K562 (cell line): ENCODE results near the gene SEH1L. TPM values are rescaled to one million over a fixed set of nuclear protein-coding genes. Genes with fewer than 3 reads are reported as not detected.

ENCODE experiments used
- C11orf30 ChIP-seq: fragments of 450-650 bp; IDR thresholded peaks from 2 replicates; pipeline ENCODE4 v1.6.1; 2016; ENCODE audit warnings: low read depth, mild to moderate bottlenecking
- CAMTA2 ChIP-seq: fragments of 250-450 bp; sonication (Bioruptor Pico); conservative IDR thresholded peaks from 2 replicates; pipeline ENCODE4 v1.5.1; 2022
- CXXC5 ChIP-seq: fragments of 250-450 bp; sonication (Bioruptor Pico); IDR thresholded peaks from 2 replicates; pipeline ENCODE4 v1.8.0; 2022; ENCODE audit warnings: inconsistent platforms, mild to moderate bottlenecking, moderate library complexity
- EHMT2 ChIP-seq: fragments of 450-650 bp; IDR thresholded peaks from 2 replicates; pipeline ENCODE4 v1.6.1; 2018; ENCODE audit warnings: antibody characterized with exemption
- ETV6 ChIP-seq, 3 experiments: fragments of 150-350 bp in 1 of 3; sonication (generic) in 1 of 3; formaldehyde crosslinking in 1 of 3; IDR thresholded peaks; 2 replicates each; pipeline versions ENCODE4 v1.6.1 to v1.8.0; 2014 to 2022; ENCODE audit warnings: borderline replicate concordance in 2 of 3, low read depth in 2 of 3, antibody characterized with exemption in 1 of 3, low read length in 1 of 3, mild to moderate bottlenecking in 1 of 3, missing genetic modification reagents in 1 of 3
- FOXK2 ChIP-seq, 2 experiments: fragments of 450-650 bp; IDR thresholded peaks in 1 of 2; conservative IDR thresholded peaks in 1 of 2; 2 replicates each; pipeline ENCODE4 v1.6.1; 2016; ENCODE audit warnings: low read depth in 2 of 2, mild to moderate bottlenecking in 1 of 2
- GABPB1 ChIP-seq: sonication (generic); formaldehyde crosslinking; IDR thresholded peaks from 2 replicates; pipeline ENCODE4 v1.8.0; 2022; ENCODE audit warnings: mild to moderate bottlenecking, missing genetic modification reagents
- ID3 ChIP-seq, 2 experiments: fragments of 250-450 bp in 1 of 2; fragments of 450-650 bp in 1 of 2; sonication (Bioruptor Pico) in 1 of 2; IDR thresholded peaks; 2 replicates each; pipeline versions ENCODE4 v1.6.1 to v1.8.0; 2016 to 2021; ENCODE audit warnings: mild to moderate bottlenecking in 2 of 2, moderate library complexity in 2 of 2, missing compliant biosample characterization in 1 of 2, missing genetic modification characterization in 1 of 2
- KLF16 ChIP-seq: IDR thresholded peaks from 2 replicates; pipeline ENCODE4 v1.6.1; 2016; ENCODE audit warnings: antibody characterized with exemption
- MNT ChIP-seq, 2 experiments: fragments of 450-650 bp; conservative IDR thresholded peaks; 2 replicates each; pipeline ENCODE4 v1.6.1; 2017; ENCODE audit warnings: mild to moderate bottlenecking in 2 of 2, moderate library complexity in 2 of 2
- MTA2 ChIP-seq: fragments of 450-650 bp; IDR thresholded peaks from 2 replicates; pipeline ENCODE4 v1.6.1; 2016; ENCODE audit warnings: low read depth
- MXI1 ChIP-seq: IDR thresholded peaks from 2 replicates; pipeline ENCODE4 v1.6.1; 2011; ENCODE audit warnings: low read depth, mild to moderate bottlenecking, improper control_type of control experiment, low read length
- NCOA1 ChIP-seq: fragments of 450-650 bp; IDR thresholded peaks from 2 replicates; pipeline ENCODE4 v1.6.1; 2016; ENCODE audit warnings: low read depth
- NCOR1 ChIP-seq: fragments of 450-650 bp; IDR thresholded peaks from 2 replicates; pipeline ENCODE4 v1.6.1; 2016; ENCODE audit warnings: mild to moderate bottlenecking, moderate library complexity
- NR2C2 ChIP-seq, 2 experiments: fragments of 200-800 bp in 1 of 2; sonication (Bioruptor generic) in 1 of 2; sonication (generic) in 1 of 2; formaldehyde crosslinking in 1 of 2; IDR thresholded peaks; 2 replicates each; pipeline versions ENCODE4 v1.6.1 to v1.8.0; 2016 to 2022; ENCODE audit warnings: mild to moderate bottlenecking in 1 of 2, missing compliant biosample characterization in 1 of 2, missing genetic modification characterization in 1 of 2, missing genetic modification reagents in 1 of 2
- PKNOX1 ChIP-seq: fragments of 450-650 bp; IDR thresholded peaks from 2 replicates; pipeline ENCODE4 v1.6.1; 2016
- PML ChIP-seq: IDR thresholded peaks from 2 replicates; pipeline ENCODE4 v1.6.1; 2012; ENCODE audit warnings: low read length, inconsistent platforms
- POLR2A ChIP-seq: fragments of 450-650 bp; conservative IDR thresholded peaks from 2 replicates; pipeline ENCODE4 v1.6.1; 2016
- PYGO2 ChIP-seq: fragments of 450-650 bp; IDR thresholded peaks from 2 replicates; pipeline ENCODE4 v1.6.1; 2016; ENCODE audit warnings: mild to moderate bottlenecking, missing genetic modification characterization, moderate library complexity, missing compliant biosample characterization
- RCOR1 ChIP-seq, 2 experiments: IDR thresholded peaks; 2 replicates each; pipeline ENCODE4 v1.6.1; 2012; ENCODE audit warnings: low read depth in 2 of 2, low read length in 2 of 2, borderline replicate concordance in 1 of 2, improper control_type of control experiment in 1 of 2
- RFX1 ChIP-seq: fragments of 450-650 bp; IDR thresholded peaks from 2 replicates; pipeline ENCODE4 v1.6.1; 2016; ENCODE audit warnings: mild to moderate bottlenecking, moderate library complexity
- TAF1 ChIP-seq: IDR thresholded peaks from 2 replicates; pipeline ENCODE4 v1.6.1; 2011; ENCODE audit warnings: mild to moderate bottlenecking, low read length, moderate library complexity; ENCODE audit not compliant: insufficient read depth, control insufficient read depth, severe bottlenecking; ENCODE audit errors: extremely low read depth
- TBL1XR1 ChIP-seq, 2 experiments: IDR thresholded peaks; 2 replicates each; pipeline ENCODE4 v1.6.1; 2012; ENCODE audit warnings: improper control_type of control experiment in 2 of 2, low read length in 2 of 2, mild to moderate bottlenecking in 1 of 2
- TCF7L2 ChIP-seq: fragments of 150-350 bp; IDR thresholded peaks from 2 replicates; pipeline ENCODE4 v1.6.1; 2016; ENCODE audit warnings: low read depth, mild to moderate bottlenecking, low read length, moderate library complexity
- ZNF174 ChIP-seq: fragments of 250-450 bp; sonication (Bioruptor Pico); IDR thresholded peaks from 2 replicates; pipeline ENCODE4 v1.4.0; 2020; ENCODE audit warnings: mild to moderate bottlenecking
- ZNF766 ChIP-seq: fragments of 200-800 bp; sonication (Bioruptor generic); conservative IDR thresholded peaks from 2 replicates; pipeline ENCODE4 v1.6.1; 2016; ENCODE audit warnings: missing genetic modification characterization, missing compliant biosample characterization
- polyA plus RNA-seq, 8 experiments: library from polyadenylated mRNA; depleted of rRNA in 4 of 8; stranded (reverse) in 5 of 8; unstranded in 3 of 8; fragments of >200 nt; fragmentation: Nextera tagmentation in 2 of 8; fragmentation: Illumina TruSeq in 1 of 8; extraction: Ambion mirVana in 2 of 8; extraction: Trizol in 1 of 8; gene quantifications; 2 replicates each; pipeline versions ENCODE4 v1.2.1 to v1.2.3, GENCODE V29; 2011 to 2014; ENCODE audit warnings: inconsistent platforms in 1 of 8, missing spikeins in 1 of 8
- total RNA-seq, 7 experiments: library from RNA; depleted of rRNA in 6 of 7; stranded (reverse); fragments of >200 nt in 6 of 7; fragmentation: Illumina TruSeq in 2 of 7; extraction: Trizol in 2 of 7; gene quantifications; 2 replicates each; pipeline versions ENCODE4 v1.2.1 to v1.2.3, GENCODE V29; 2011 to 2021; ENCODE audit warnings: low replicate concordance in 1 of 7

Gene SEH1L
- total and polyA plus RNA-seq, 9 of the 15 experiments (the other 6 are each of a cell fraction or from before 2014, with no cell fraction given): 62.2 to 180 (median 108) TPM

GRCh38 chr18:12904012-12904516 is 43.7 kb upstream of the SEH1L start (continued):
- TF ChIP-seq TBL1XR1 (IDR thresholded peaks at IDR 0.05; ENCODE audit: low read length in 2 of 2): peak in 1 of 2 experiments; percentile 52; a peak in 1 of 4 replicates
- no peak for TF ChIP-seq MTA2
- no peak for TF ChIP-seq TCF7L2
- no peak for TF ChIP-seq NCOR1
- peak; percentile 45; the same call in 1 of the 2 replicates for TF ChIP-seq ZNF766
- TF ChIP-seq TAF1: peak; percentile 34
- peak; percentile 97 for TF ChIP-seq RFX1
- no peak for TF ChIP-seq CAMTA2 (CRISPR knock-in tag)
- no peak for TF ChIP-seq PYGO2 (tag)
- peak; percentile 89 to 93; a peak in 3 of 4 replicates for TF ChIP-seq ETV6 (IDR thresholded peaks at IDR 0.05; ENCODE audit: borderline replicate concordance in 1 of 2, low read depth in 2 of 2, low read length in 1 of 2)
- TF ChIP-seq ETV6 (CRISPR knock-in tag; IDR thresholded peaks at IDR 0.05; ENCODE audit: borderline replicate concordance): no peak
- TF ChIP-seq KLF16: 0 out of 2 replicates have a peak, but pooled peaks have one; percentile 17
- peak; percentile 34 to 60; a peak in 1 of 4 replicates for TF ChIP-seq FOXK2 (conservative IDR thresholded peaks at IDR 0.05 in 1 of 2, IDR thresholded peaks at IDR 0.05 in 1 of 2; ENCODE audit: low read depth in 2 of 2)
- TF ChIP-seq ZNF174 (CRISPR knock-in tag): no peak
- TF ChIP-seq CXXC5 (CRISPR knock-in tag): peak; percentile 53; the same call in 1 of the 2 replicates
- TF ChIP-seq NR2C2 (CRISPR knock-in tag; IDR thresholded peaks at IDR 0.05): no peak
- TF ChIP-seq NR2C2 (tag; IDR thresholded peaks at IDR 0.05): peak; percentile 54; the same call in 1 of the 2 replicates
- TF ChIP-seq MNT (conservative IDR thresholded peaks at IDR 0.05): peak in 1 of 2 experiments; percentile 21; a peak in 1 of 4 replicates
- peak; percentile 19; the same call in 1 of the 2 replicates for TF ChIP-seq EHMT2
- 0 out of 2 replicates have a peak, but pooled peaks have one; percentile 28 for TF ChIP-seq PML
- no peak for TF ChIP-seq GABPB1 (CRISPR knock-in tag)
- TF ChIP-seq MXI1: peak; percentile 92
- TF ChIP-seq PKNOX1: peak; percentile 95
- TF ChIP-seq RCOR1 (IDR thresholded peaks at IDR 0.05; ENCODE audit: borderline replicate concordance in 1 of 2, low read depth in 2 of 2, low read length in 2 of 2): peak in 1 of 2 experiments; percentile 49; a peak in 1 of 4 replicates
- TF ChIP-seq POLR2A: peak; percentile 67
- TF ChIP-seq ID3 (CRISPR knock-in tag; IDR thresholded peaks at IDR 0.05): no peak
- TF ChIP-seq ID3 (tag; IDR thresholded peaks at IDR 0.05): 0 out of 2 replicates have a peak, but pooled peaks have one; percentile 54
- no peak for TF ChIP-seq NCOA1
- 0 out of 2 replicates have a peak, but pooled peaks have one; percentile 10 for TF ChIP-seq C11orf30
